Stimulated activated CD8-positive, alpha-beta memory T cell treated with anti-CD3 and anti-CD28 coated beads, Interleukin-2, amount 100 ng/mL, for 1 hour (primary cell): Measurements from ENCODE around the gene CFLAR.
"Not testable (repeated sequence)": the region's sequence is repeated elsewhere in the genome, so short reads cannot be mapped to it uniquely, and the experiment has no call there.

ENCODE experiments used
- DNase-seq, 2 donors: peaks; one replicate each; pipeline ENCODE4 v3.0.0-alpha.2; 2020; ENCODE audit warnings: low read depth in 2 of 2

The CFLAR gene

DNA sequence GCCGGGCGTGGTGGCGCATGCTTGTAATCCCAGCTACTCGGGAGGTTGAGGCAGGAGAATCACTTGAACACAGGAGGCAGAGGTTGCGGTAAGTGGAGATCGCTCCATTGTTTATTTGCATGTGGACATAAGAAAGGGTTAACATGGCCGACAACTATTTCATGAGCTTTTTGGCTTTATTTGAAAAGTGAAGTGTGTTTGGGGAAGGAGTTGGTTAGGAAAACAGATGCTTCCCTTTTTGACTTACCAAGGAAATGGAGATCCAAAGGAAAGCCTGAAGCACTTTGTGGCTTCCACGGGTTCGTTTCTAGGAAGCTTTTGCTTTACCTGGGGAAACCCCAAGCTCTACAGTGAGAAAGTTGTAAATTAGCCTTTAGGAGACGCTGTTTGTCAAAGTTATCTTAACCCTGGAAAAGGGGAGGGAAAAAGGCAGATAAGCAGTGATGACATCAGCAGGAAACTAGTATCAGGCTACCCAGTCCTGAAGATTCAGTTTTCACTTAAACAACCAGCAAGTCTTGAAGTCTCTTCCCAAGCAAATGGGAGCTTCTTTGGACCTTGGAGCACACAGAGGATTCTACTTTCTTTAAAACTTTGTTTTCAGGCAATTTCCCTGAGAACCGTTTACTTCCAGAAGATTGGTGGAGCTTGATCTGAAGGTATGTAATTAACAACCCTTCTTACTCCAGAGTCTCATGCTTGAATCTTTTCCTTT lies 66.8 kb downstream of the CFLAR start, which contains the start of gene CASP10:
CASP10 (plus strand) TSS at position 492 of the 715 bp plus-strand sequence. CDS start 2,637 bp downstream, outside the sequence.
- DNase-seq: no peak

DNA sequence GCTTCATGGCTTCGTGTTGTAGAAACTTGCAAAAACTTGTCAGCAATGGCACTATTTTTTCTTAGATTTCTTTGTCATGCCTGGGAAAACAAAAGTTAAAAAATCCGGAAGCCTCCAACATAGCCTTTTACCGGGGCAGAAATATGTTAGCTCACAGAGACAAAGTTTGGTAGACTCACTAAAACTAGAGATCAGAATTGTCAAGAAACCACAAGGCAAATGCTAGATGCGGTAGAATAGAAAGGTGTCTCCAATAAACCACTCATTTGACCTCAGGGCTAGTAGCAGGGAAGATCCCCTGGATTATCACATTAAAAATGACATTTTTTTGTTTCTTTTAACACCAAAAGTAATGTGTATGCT lies 67.4 kb downstream of the CFLAR start:
- no peak for DNase-seq

DNA sequence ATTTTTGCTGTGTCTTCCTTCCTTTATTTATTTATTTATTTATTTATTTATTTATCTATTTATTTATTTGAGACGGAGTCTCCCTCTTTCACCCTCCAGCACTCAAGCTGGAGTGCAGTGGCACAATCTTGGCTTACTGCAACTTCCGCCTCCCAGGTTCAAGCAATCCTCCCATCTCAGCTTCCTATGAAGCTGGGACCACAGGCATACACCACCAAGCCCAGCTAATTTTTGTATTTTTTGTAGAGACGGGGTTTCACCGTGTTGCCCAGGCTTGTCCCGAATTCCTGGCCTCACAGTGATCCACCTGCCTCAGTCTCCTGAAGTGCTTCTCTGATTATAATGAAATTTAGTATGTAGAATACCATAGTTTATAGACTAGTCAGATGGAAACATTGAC lies 67.9 kb downstream of the CFLAR start:
- DNase-seq: not testable (repeated sequence)

DNA sequence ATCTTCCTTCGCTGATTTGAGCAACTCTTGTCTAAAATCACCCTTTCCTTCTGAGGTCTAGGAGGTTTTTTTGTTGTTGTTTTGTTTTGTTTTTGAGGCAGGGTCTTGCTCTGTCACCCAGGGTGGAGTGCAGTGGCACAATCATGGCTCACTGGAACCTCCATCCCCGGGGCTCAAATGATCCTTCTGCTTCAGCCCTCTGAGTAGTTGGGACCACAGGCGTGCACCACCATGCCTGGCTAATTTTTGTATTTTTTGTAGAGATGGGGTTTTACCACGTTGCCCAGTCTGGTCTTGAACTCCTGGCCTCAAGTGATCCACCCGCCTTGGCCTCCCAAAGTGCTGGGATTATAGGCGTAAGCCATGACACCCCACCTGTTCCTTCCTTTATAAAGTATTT lies 68.3 kb downstream of the CFLAR start:
- DNase-seq: not testable (repeated sequence)

DNA sequence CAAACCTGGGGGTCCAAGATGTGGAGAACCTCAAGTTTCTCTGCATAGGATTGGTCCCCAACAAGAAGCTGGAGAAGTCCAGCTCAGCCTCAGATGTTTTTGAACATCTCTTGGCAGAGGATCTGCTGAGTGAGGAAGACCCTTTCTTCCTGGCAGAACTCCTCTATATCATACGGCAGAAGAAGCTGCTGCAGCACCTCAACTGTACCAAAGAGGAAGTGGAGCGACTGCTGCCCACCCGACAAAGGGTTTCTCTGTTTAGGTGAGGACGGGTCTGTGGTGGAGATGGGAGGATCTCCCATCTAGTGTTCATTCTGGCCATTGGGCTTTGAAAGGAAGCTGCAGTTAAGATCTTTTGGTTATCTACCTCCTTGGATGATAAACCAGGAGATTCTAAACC lies 69.9 kb downstream of the CFLAR start:
- DNase-seq: no peak

DNA sequence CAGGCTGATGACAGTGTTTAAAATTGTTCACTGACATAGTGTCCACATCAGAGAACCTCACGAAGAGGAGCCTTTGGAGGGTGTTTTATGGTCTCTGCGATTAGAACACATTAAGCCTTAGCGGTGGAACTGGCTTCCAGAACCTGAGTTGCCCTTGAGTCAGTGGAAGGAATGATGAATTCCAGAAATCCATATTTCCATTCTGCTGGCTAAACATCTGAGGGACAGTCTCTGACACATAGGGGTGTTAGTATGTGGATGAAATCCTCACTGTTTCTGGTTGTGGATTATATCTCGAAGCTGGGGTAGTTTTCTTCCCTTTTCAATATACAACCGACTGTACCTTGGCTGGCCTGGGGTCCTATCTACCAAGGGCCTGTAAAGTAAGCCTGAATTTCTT lies 71.0 kb downstream of the CFLAR start:
- no peak for DNase-seq

DNA sequence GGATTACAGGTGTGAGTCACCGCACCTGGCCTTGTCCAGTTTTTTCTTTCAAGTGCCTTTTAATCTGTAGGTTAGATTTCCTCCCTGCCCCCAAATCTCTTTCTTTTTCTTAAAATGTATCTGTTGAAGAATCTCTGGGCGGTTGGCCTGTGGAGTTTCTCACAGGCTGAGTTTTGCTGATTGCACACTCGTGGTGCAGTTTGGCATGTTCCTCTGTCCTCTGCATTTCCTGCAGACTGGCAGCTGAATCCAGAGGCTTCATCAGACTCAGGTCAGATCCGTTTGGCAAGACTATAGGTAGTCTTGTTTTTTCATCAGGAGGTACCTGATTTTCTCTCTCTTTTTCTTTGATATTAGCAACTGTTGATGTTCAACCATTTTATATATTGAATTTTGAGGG lies 72.5 kb downstream of the CFLAR start:
- DNase-seq: no peak

DNA sequence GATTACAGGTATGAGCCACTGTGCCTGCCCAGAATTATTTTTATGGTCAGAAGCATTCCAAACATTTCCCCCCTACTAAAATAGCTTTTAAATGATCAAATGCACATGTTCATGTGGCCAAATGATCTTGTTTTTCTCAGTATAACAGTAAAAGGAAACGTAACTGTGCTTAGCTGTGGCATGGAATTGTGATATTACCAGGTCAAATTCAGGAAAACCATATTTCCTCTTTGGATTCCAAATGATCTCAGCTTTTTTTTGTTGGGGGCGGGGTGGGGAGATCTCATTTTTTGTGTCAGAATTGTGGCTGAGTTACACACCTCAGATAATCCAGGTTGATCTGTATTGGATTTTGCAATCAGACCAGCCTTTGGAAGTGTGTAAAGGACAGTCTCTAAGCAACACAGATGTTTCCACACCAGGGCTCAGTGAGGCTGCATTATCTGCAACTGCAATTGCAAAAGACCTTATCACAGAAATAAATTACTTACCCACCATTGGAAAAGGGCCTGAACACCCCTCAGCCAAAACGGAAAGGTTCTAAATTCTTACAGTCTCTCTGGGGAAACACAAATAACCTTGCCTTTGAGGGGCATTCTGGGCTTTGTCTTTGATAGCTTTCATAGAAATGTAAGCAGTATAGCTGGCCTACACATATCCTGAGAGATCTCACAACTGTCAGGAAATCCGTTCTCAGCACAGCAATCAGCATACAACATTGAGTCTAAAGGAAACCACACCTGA lies 75.3 kb downstream of the CFLAR start:
- no peak for DNase-seq

DNA sequence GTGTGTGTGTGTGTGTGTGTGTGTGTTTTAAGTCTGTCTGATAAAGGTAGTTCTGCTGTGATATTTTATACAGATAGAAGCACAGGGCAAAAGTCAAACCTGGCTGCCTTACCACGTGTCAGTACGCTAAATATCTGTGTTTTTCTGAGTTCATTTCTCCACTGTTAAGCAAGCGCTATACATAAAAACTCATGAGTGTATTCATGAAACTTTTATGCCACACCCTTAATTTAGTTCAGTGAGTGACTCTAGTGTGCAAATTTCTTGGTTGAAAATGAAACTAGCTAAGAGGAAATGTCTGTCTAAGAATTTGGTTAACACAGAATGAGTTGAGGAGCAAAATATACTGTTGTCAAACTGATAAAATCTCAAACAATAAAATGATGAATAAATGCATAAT lies 78.1 kb downstream of the CFLAR start:
- no peak for DNase-seq

DNA sequence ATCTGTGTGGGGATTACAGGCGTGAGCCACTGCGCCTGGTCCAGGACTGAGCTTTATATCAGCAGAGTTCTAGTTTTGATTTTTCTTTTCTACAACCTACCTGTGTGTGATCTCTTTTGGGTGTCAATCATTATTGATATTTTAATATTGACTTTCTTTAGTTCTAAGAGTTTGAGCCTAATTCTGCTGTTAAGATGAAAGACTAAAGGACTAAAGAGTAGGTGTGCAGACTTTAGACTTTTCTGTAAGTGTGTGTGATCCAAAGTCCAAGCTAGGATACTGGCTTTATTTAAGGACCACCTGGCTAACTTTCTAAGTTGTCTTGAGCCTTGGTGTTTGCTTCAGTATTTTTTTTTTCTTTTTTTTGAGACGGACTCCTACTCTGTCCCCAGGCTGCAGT lies 79.4 kb downstream of the CFLAR start:
- DNase-seq: no peak

DNA sequence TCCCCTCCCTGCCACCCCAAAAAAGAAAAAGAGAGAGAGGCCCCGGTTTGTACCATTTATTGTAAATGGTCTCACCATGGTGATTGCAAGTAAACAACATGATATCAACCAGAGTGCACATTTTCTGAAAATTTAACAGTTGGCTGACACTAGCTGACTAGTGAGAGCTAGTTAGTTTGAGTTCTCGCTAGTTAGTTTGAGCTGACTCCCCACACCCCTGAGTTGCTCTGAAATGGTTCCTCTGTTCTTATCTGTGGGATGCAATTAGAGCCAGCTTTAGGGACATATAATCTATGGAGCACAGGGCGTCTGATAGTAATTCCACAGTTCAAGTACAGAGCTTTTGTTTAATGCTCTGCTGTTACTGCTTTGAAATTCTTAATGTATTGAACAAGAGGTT lies 80.0 kb downstream of the CFLAR start:
- no peak for DNase-seq

DNA sequence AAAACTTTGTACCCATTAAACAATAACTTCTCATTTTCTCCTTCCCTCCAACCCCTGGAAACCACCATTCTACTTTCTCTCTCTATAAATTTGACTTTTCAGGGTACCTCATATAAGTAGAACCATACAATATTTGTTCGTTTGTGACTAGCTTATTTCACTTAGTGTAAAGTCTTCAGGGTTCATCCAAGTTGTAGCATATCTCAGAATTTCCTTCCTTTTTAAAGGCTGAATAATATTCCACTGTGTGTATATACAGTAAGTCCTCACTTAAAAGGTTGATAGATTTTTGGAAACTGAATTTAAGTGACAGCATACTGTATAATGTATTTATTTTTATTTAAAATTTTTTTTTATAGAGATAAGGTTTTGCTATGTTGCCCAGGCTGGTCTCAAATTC lies 80.8 kb downstream of the CFLAR start:
- no peak for DNase-seq

DNA sequence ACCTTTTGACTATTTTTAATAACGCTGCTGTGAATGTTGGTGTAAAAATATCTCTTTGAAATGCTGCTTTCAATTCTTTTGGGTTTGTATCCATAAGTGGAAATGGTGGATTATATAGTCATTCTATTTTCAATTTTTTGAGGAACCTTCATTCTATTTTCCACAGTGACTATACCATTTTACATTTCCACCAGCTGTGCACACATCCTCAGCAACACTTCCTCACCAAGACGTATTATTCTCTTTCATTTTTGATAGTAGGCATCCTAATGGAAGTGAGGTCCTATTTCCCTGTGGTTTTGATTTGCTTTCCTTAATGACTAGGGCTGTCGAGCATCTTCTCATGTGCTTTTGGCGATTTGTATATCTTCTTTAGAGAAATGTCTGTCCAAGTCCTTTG lies 81.8 kb downstream of the CFLAR start:
- DNase-seq: no peak

DNA sequence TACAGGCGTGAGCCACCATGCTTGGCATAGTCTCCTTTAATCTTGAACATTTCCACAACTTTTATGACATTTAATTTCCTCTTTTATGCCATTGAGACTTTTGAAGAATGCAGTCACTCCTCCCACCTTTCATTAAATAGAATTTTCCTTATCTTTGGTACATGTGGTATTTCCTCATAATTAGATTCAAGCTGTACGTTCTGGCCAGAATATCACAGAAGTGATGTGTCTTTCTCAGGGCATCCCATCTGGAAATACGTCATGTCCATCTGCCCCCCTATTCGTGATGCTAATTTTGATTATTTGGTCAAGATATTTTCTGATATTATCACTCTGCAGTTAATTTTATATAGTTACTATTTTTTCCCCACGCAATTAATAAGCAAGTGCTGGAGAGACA lies 83.9 kb downstream of the CFLAR start:
- DNase-seq: no peak

DNA sequence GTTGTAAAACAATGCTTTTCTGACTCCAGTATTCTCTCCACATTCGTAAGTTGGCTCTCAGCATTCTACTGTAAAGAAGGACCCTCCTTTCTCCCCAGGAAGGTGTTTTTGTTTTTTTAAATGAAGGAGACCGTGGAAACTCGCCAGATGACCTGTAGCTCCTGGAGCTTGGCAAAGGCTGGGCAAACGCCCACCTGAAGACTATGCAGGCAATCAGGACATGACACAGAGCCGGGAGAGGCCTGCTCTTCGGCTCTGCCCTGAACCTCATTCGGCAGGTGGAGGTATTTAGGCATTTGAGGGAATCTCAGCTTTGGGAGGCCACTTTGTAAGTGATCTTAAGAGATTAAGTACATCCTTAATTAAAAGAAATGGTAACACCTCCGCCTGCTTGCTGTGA lies 84.4 kb downstream of the CFLAR start:
- DNase-seq: no peak

DNA sequence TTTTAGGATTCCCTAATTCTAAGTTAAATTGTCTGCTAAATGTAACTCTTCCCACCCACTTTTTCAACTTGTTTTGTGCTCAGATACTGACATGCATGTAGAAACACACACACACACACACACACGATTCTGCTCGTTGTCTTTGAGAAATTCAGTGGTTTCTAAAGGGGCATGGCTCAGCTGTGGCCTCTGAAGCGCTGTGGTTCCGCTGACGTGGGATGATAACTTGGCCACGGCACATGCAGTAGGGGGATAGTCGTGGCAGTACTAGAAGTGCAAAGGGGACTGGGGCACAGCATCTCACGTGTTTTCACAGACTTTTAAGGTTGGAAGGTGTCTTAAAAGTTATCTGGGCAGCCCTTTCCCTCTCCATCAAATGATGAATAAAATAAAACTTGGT lies 85.4 kb downstream of the CFLAR start:
- no peak for DNase-seq

DNA sequence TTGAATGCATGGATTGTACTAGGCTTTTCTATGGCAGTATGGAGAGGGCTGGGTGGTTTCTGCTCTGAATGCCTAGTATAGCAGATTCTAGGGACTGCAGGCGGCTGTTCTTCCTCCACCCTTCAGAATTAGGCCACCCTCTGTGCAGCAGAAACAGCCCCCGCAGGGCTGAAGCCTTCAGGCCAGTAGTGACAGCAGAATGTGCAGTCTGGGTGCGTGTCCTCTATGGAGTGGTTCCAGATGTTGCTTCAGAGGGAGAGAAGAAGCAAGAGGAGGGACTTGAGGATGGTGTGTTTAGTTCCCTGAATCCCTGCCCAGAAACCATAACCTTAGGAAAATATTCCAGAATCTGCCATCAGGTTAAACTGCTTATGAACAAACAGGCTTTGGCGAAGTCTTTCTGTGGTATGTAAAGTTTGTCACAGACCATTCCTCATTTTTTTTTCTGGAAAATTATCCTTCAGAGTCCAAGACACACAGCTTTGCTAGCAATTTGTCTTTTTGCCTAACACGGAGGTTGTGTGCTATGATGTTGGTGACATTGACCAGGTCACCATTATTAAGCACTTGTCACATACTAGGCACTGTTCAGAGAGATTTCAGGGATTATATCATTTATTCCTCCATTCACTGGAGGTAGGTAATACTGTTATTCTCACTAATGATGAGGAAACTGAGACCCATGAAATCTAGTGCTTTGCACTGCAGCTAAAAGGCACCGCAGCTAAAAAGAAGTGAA lies 88.1 kb downstream of the CFLAR start:
- DNase-seq: no peak

DNA sequence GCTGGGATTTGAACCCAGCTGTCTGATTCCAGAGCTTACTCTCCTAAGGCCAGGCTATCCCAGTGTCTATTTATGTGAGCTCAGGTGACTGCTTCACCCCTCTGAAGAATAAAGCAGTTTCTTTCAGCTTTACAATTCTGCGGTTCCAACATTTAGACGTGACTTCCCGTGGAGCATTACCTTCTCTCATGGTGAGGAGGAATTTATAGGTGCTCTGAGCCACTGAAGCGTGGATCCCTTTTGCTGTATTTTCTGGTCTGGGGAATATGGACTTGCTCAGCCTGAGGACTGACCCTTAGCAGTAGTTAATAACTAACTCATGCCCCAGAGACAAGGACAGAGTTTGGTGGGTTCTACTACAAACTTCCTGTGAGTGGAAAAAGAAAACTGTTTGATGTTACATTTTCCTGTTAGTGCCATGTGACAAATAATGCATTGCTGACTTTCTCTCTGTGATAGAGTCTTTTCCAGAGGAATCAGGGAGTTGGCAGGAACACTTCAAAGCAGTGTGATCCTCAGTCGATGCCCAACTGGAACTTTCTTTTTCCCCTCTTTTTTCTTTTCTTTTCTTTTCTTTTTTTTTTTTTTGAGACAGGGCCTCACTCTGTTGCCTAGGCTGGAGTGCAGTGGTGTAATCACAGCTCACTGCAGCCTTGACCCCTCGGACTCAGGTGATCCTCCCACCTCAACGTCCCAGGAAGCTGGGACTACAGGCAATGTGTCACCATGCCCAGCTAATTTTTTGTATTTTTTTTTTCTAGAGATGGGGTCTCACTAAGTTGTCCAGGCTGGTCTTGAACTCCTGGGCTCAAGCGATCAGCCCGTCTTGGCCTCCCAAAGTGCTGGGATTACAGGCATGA lies 88.9 kb downstream of the CFLAR start:
- DNase-seq: no peak

DNA sequence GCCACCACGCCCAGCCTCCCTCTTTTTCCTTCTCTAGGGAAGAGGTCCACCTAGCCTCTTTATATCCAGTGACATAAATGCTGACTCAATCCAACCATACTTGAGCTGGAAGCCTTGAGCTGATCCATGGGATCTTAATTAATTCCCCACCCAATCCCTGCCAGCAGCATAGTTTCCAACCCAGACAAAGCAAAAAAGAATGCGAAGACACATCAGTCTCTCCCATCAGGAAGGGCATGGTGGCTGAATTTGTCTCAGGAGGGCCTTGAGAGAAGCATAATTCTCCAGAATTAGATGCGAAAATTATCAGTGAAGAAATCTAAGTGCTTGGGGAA lies 89.5 kb downstream of the CFLAR start:
- no peak for DNase-seq

DNA sequence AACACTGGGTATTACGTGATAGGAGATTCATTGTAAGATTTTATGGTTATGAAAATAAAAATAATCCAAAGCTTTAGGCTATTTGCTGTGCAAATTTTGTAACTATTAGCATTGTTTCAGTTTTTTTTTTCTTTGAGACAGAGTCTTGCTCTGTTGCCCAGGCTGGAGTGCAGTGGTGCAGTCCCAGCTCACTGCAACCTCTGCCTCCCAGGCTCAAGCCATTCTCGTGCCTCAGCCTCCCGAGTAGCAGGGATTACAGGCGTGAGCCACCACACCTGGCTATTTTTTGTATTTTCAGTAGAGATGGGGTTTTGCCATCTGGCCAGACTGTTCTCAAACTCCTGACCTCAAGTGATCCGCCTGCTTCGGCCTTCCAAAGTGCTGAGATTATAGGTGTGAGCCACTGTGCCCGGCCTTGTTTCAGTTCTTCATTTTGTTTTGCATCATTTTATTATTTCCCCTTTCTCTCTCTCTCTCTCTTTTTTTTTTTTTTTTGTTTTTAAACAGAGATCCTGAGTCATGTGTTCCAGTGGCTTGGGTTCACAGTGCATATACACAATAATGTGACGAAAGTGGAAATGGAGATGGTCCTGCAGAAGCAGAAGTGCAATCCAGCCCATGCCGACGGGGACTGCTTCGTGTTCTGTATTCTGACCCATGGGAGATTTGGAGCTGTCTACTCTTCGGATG lies 92.7 kb downstream of the CFLAR start:
- DNase-seq: no peak

DNA sequence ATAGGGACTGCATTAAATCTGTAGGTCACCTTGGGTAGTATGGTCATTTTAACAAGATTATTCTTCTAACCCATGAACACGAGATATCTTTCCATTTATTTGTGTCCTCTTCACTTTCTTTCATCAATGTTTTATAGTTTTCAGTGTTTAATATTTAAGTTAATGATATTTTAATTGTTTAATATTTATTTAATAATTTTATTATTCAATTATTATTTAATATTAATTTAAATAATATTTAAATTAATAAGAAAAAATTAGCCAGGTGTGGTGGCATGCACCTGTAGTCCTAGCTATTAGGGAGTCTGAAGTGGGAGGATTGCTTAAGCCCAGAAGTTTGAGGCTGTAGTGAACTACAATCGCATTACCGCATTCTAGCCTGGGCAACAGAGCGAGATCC lies 100.0 kb downstream of the CFLAR start:
- no peak for DNase-seq
